Measurements from ENCODE around the gene SLC16A10.

SLC16A10 gene

GRCh38 chr6:111212625-111213024, 125.3 kb downstream of the SLC16A10 start:
- TF ChIP-seq, protein P1, sequence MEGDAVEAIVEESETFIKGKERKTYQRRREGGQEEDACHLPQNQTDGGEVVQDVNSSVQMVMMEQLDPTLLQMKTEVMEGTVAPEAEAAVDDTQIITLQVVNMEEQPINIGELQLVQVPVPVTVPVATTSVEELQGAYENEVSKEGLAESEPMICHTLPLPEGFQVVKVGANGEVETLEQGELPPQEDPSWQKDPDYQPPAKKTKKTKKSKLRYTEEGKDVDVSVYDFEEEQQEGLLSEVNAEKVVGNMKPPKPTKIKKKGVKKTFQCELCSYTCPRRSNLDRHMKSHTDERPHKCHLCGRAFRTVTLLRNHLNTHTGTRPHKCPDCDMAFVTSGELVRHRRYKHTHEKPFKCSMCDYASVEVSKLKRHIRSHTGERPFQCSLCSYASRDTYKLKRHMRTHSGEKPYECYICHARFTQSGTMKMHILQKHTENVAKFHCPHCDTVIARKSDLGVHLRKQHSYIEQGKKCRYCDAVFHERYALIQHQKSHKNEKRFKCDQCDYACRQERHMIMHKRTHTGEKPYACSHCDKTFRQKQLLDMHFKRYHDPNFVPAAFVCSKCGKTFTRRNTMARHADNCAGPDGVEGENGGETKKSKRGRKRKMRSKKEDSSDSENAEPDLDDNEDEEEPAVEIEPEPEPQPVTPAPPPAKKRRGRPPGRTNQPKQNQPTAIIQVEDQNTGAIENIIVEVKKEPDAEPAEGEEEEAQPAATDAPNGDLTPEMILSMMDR (IDR thresholded peaks at IDR 0.05), result no peak

GRCh38 chr6:111215131-111215530, 127.8 kb downstream of the SLC16A10 start:
- TF ChIP-seq, protein P1 (IDR thresholded peaks at IDR 0.05), result no peak

- TF ChIP-seq, protein P1 (IDR thresholded peaks at IDR 0.05), result no peak
Observed at GRCh38 chr6:111219785-111220184, 132.5 kb downstream of the SLC16A10 start.

GRCh38 chr6:111220383-111221031, 133.2 kb downstream of the SLC16A10 start:
- TF ChIP-seq, protein P1 (IDR thresholded peaks at IDR 0.05), result no peak

GRCh38 chr6:111221804-111222203, 134.5 kb downstream of the SLC16A10 start:
- TF ChIP-seq, protein P1 (IDR thresholded peaks at IDR 0.05), result no peak

- TF ChIP-seq, protein P1 (IDR thresholded peaks at IDR 0.05), result no peak
Observed at GRCh38 chr6:111222341-111222740, 135.0 kb downstream of the SLC16A10 start.

GRCh38 chr6:111228094-111228493, 140.8 kb downstream of the SLC16A10 start:
- TF ChIP-seq, protein P1 (IDR thresholded peaks at IDR 0.05), result no peak

Measured in LNCAP (cell line).